ENCODE results near the gene CHIA. TPM values are rescaled to one million over a fixed set of nuclear protein-coding genes. Genes with fewer than 3 reads are reported as not detected.

CHIA gene
- total and polyA plus RNA-seq, 2 donors (not counting 3 experiments of a cell fraction or from before 2014, with no cell fraction given), result not detected

GRCh38 chr1:111241797-111242196, 48.9 kb upstream of the CHIA start:
- dilution Hi-C loops (cut with MboI; ENCODE audit: extremely low pct_ligation_motif_present, low sequenced_read_pairs), result no loop called here

More at GRCh38 chr1:111241797-111242196, 48.9 kb upstream of the CHIA start:
- CTCF ChIA-PET, result interaction anchor here (1.3 kb wide), 1 partner anchor 158 kb away, joined by 4 read pairs; no protein-coding TSS in a partner anchor
- peaks cover 0 to 1% of the 10 kb centered on the region in 2 experiments for H3K27me3 ChIP-seq (ENCODE audit: control insufficient read depth in 2 of 2, insufficient read depth in 2 of 2, low read length in 2 of 2)
- no peak for FAIRE-seq
- no peak for DNase-seq (ENCODE audit: low read depth, low spot score)
- no TSS peak for BruUV-seq (replicated peaks)
- no peaks in the 10 kb centered on the region for H4K20me1 ChIP-seq (replicated peaks; ENCODE audit: control insufficient read depth, extremely low read depth, insufficient read depth, low read length)
- H3K79me2 ChIP-seq (ENCODE audit: control insufficient read depth, insufficient read depth, low read length), result no peaks in the 10 kb centered on the region
- intact Hi-C loops (cut with micrococcal nuclease), result no loop called here
- H3K4me1 ChIP-seq (ENCODE audit: control insufficient read depth, extremely low read depth, insufficient read depth, low read length), result no peaks in the 10 kb centered on the region
- no peaks in the 10 kb centered on the region for H3K9me1 ChIP-seq (replicated peaks; ENCODE audit: control insufficient read depth, extremely low read depth, insufficient read depth, low read length)
- H3K36me3 ChIP-seq (ENCODE audit: control insufficient read depth in 2 of 2, extremely low read depth in 1 of 2, insufficient read depth in 2 of 2, low read length in 2 of 2), result no peaks in the 10 kb centered on the region
- no peak overlapping the region for H3K4me3 ChIP-seq (replicated peaks in 1 of 3; ENCODE audit: insufficient read depth in 1 of 3, low read depth in 1 of 3, low read length in 3 of 3)
- no peak overlapping the region for H3K9ac ChIP-seq (replicated peaks; ENCODE audit: extremely low read depth, insufficient read depth, low read length)
- no peak overlapping the region for H2AFZ ChIP-seq (ENCODE audit: low read depth, low read length)
- H3K27ac ChIP-seq (ENCODE audit: insufficient read depth, low read depth, low read length), result no peak overlapping the region
- POLR2A ChIA-PET, result no interaction called here
- no peak for TF ChIP-seq CTCF (IDR thresholded peaks at IDR 0.05; ENCODE audit: extremely low read depth in 1 of 2, insufficient read depth in 1 of 2, low read depth in 1 of 2, low read length in 2 of 2)
- no peak for TF ChIP-seq EZH2 (IDR thresholded peaks at IDR 0.05; ENCODE audit: borderline replicate concordance, low read depth, low read length, severe bottlenecking)
- no peak for TF ChIP-seq FOS (IDR thresholded peaks at IDR 0.05; ENCODE audit: borderline replicate concordance, insufficient read depth, low read length)
- TF ChIP-seq POLR2AphosphoS5 (IDR thresholded peaks at IDR 0.05; ENCODE audit: insufficient read depth, low read depth, low read length), result no peak
- TF ChIP-seq, protein P1, sequence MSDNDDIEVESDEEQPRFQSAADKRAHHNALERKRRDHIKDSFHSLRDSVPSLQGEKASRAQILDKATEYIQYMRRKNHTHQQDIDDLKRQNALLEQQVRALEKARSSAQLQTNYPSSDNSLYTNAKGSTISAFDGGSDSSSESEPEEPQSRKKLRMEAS (IDR thresholded peaks at IDR 0.05; ENCODE audit: insufficient read depth, insufficient read length), result no peak
- TF ChIP-seq POLR2A (IDR thresholded peaks at IDR 0.05; ENCODE audit: low read depth, low read length), result no peak
- no peak for TF ChIP-seq GATA2 (IDR thresholded peaks at IDR 0.05; ENCODE audit: insufficient read depth, insufficient read length, low read depth, low read length)
- no peak for TF ChIP-seq MYC (IDR thresholded peaks at IDR 0.05; ENCODE audit: low read depth, low read length)
- TF ChIP-seq JUN (IDR thresholded peaks at IDR 0.05; ENCODE audit: borderline replicate concordance, insufficient read depth, insufficient read length, low read depth), result no peak
- H3K9me3 ChIP-seq (replicated peaks; ENCODE audit: control insufficient read depth, insufficient read depth, low read length), result no peaks in the 10 kb centered on the region
- no peak overlapping the region for H3K4me2 ChIP-seq (ENCODE audit: insufficient read depth, low read length)
